GM10266 (cell line): ENCODE results near the gene HMCN1.

Experiments
- DNase-seq: peaks from one replicate; pipeline ENCODE4 v3.0.0; 2012; ENCODE audit errors: extremely low spot score
- CTCF ChIP-seq: IDR thresholded peaks from 2 replicates; pipeline ENCODE4 v1.5.1; 2012; ENCODE audit warnings: mild to moderate bottlenecking, low read depth; ENCODE audit not compliant: control insufficient read depth, insufficient read depth; ENCODE audit errors: missing control alignments

The HMCN1 gene

DNA sequence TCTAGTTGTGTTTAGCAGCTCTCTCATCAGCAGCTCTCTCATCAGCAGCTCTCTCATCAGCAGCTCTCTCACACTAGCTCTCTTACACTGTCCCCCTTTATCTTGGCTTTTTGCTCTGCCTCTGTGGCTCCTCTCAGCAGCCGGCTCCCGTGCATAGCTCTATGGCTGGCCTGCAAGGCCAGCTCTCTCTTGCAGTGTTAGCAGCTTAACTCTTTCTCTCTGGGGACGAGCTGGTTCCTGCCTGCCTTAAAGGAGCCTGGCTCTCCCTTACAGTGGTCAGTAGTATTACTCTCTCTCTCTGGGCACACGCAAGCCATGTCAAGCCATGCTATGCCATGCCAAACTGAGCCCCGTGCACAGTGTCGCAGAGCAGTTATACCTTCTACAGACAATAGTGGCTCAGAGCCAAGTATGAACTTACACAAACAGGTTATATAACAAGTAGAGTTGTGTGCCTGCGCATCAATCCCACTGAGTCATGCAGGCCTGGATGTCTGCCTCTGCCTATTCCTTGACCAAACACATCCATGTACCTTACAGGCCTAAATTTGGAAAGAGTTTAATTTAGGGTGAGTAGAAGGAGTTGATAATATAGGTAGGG, 345.0 kb downstream of the HMCN1 start:
- no peak for TF ChIP-seq CTCF
- no peak for DNase-seq

DNA sequence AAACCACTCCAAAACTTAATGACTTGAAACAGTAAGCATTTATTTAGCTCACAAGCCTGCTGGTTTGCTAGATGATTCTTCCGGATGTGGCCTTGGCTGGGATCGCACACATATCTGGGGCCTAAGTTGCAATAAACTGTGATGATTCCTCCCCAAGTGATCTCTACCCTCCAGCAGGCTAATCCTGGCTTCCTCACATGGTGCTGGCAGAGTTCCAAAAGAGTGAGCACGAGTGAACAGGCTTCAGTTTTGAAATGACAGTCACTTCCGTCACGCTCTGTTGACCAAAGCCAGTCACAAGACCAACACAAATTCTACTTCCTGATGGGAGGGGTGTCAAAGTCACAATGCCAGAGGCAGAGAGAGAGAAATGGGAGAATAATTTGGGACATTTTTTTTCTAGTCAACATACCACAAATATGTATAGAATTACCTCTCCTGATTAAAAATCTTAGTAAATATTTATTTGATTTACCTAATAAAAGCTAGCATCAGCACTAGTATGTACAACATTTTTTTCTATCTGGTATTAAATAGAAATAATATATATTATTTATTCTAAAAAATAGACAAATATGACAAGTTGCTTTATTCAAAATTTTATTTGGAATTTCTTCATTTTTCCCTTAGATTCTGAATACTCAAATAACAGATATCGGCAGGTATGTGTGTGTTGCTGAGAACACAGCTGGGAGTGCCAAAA, 348.2 kb downstream of the HMCN1 start:
- DNase-seq, result peak; percentile 20
- TF ChIP-seq CTCF, result no peak

GRCh38 chr1:186086583-186086982, 352.4 kb downstream of the HMCN1 start:
- no peak for TF ChIP-seq CTCF
- no peak for DNase-seq

GRCh38 chr1:186089940-186090339, 355.7 kb downstream of the HMCN1 start:
- TF ChIP-seq CTCF, result no peak
- DNase-seq, result no peak

- TF ChIP-seq CTCF, result no peak
These were observed 357.1 kb downstream of the HMCN1 start for GRCh38 chr1:186091222-186091720.

GRCh38 chr1:186093437-186093836, 359.2 kb downstream of the HMCN1 start:
- no peak for DNase-seq
- TF ChIP-seq CTCF, result no peak

More at GRCh38 chr1:186091222-186091720, 357.1 kb downstream of the HMCN1 start:
- no peak for DNase-seq

DNA sequence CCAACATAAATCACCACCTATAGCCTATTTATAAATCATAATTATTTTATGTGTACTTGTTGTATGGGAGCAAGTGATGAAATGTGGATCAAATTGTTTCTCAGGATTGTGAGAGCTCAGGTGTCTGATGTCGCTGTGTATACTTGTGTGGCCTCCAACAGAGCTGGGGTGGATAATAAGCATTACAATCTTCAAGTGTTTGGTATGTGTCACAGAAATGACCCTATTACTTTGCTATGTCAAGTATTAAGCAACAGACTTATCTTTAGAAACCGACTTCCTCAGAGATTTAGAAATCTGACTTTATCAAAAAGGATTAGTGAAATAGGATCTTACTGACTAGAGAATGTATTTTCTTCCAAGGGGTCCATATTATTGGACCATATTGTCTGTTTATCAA, 360.0 kb downstream of the HMCN1 start:
- TF ChIP-seq CTCF, result no peak
- DNase-seq, result no peak
